Activated naive CD8-positive, alpha-beta T cell (primary cell): ENCODE data around the gene CDKL4.
"Not testable (repeated sequence)": the region's sequence is repeated elsewhere in the genome, so short reads cannot be mapped to it uniquely, and the experiment has no call there.

Experiments used
- H3K27ac Mint-ChIP-seq: one replicate; pipeline ENCODE4 v1.8.0; 2021; ENCODE audit warnings: mixed read lengths
- H3K27me3 Mint-ChIP-seq: one replicate; pipeline ENCODE4 v1.8.0; 2021; ENCODE audit warnings: mixed read lengths
- H3K36me3 Mint-ChIP-seq: one replicate; pipeline ENCODE4 v1.8.0; 2021; ENCODE audit warnings: mixed read lengths
- H3K4me1 Mint-ChIP-seq: one replicate; pipeline ENCODE4 v1.8.0; 2021; ENCODE audit warnings: low read depth, mixed read lengths
- H3K4me3 Mint-ChIP-seq: one replicate; pipeline ENCODE4 v1.8.0; 2021; ENCODE audit warnings: mild to moderate bottlenecking, mixed read lengths
- H3K9me3 Mint-ChIP-seq: one replicate; pipeline ENCODE4 v1.8.0; 2021; ENCODE audit warnings: low read depth, mixed read lengths

Gene CDKL4

DNA sequence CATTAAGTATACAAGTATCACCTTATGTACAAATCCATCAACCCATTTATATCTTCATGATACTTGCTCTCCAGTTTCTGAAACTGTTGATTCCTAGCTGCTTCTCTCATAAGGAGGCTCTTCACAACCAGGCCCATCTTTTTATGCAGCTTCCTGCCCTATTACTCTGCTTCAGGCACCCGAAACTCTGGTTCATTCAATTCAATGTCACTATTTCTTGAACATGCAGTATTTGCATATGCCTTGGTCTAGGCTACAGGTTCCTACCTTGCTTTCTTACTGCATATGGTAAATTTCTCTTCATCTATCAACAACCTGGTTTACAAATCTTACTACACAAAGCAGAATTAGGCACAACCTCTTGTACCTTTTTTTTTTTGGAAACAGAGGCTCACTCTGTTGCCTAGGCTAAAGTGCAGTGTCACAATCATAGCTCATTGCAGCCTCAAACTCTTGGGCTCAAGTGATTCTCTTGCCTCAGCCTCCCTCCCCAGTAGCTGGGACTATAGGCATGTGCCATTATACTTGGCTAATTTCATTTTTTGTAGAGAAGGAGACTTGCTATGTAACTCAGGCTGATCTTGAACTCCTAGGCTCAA, 2.7 kb upstream of the CDKL4 start:
- H3K9me3 Mint-ChIP-seq: peaks cover 3% of the 10 kb centered on the region
- H3K27ac Mint-ChIP-seq: no peak overlapping the region
- no peak overlapping the region for H3K4me3 Mint-ChIP-seq
- H3K27me3 Mint-ChIP-seq: no peaks in the 10 kb centered on the region
- H3K36me3 Mint-ChIP-seq: peaks cover 9% of the 10 kb centered on the region
- H3K4me1 Mint-ChIP-seq: peaks cover 18% of the 10 kb centered on the region

DNA sequence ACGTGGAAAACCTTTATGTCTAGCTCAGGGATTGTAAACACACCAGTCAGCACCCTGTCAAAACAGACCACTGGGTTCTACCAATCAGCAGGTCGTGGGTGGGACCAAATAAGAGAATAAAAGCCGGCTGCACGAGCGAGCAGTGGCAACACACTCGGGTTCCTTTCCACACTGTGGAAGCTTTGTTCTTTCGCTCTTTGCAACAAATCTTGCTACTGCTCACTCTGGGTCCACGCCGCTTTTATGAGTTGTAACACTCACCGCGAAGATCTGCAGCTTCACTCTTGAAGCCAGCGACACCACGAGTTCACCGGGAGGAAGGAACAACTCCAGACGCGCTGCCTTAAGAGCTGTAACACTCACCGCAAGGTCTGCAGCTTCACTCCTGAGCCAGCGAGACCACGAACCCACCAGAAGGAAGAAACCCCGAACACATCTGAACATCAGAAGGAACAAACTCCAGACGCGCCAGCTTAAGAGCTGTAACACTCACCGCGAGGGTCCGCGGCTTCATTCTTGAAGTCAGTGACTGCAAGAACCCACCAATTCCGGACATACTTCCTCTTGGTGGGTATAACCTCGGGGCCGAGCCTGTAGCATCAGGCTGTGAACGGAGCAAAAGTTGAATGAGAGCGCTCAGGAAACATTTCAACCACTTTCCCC, 1.3 kb upstream of the CDKL4 start:
- peak overlapping the region; percentile 10 for H3K27ac Mint-ChIP-seq
- H3K4me3 Mint-ChIP-seq: peak overlapping the region; percentile 84
- H3K9me3 Mint-ChIP-seq: not testable (repeated sequence)

DNA sequence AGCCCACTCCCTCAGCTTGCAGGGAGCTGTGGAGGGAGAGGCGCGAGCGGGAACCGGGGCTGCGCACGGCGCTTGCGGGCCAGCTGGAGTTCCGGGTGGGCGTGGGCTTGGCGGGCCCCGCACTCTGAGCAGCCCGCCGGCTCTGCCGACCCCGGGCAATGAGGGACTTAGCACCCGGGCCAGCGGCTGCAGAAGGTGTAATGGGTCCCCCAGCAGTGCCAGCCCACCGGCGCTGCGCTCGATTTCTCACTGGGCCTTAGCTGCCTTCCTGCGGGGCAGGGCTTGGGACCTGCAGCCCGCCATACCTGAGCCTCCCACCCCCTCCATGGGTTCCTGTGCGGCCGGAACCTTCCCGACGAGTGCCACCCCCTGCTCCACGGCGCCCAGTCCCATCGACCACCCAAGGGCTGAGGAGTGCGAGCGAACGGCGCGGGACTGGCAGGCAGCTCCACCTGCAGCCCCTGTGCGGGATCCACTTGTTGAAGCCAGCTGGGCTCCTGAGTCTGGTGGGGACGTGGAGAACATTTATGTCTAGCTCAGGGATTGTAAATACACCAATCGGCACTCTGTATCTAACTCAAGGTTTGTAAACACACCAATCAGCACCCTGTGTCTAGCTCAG, 582 bp upstream of the CDKL4 start:
- not testable (repeated sequence) for H3K9me3 Mint-ChIP-seq, H3K27me3 Mint-ChIP-seq, H3K36me3 Mint-ChIP-seq, H3K27ac Mint-ChIP-seq
- H3K4me3 Mint-ChIP-seq: peak overlapping the region; percentile 84
- H3K4me1 Mint-ChIP-seq: peaks cover 15% of the 10 kb centered on the region

More for the DNA sequence above, 1.3 kb upstream of the CDKL4 start:
- peaks cover 15% of the 10 kb centered on the region for H3K4me1 Mint-ChIP-seq
- not testable (repeated sequence) for H3K36me3 Mint-ChIP-seq, H3K27me3 Mint-ChIP-seq

DNA sequence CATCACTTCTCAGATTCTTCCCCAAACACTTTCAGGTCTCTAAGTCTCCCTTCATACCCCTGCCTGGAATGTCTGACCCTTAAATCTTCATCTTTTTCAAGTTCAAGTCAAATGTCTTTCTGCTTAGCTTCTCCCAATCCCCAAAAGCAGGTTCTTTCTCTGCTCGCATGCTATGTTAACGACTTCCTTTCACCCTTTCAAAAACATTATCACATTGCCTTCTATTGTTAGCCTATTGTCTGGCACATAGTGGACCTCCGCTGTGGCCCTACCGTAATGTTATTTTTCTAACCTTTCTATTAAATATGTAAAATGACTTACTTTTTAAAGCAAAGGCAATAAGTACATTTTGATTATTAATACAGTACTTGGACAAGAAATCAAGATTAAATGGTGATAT, 2.2 kb downstream of the CDKL4 start:
- Mint-ChIP-seq H3K27ac (no peak overlapping the region), H3K36me3 (peaks cover 3% of the 10 kb centered on the region), H3K9me3 (peaks cover 4% of the 10 kb centered on the region), H3K4me3 (no peak overlapping the region), H3K27me3 (no peaks in the 10 kb centered on the region), H3K4me1 (peaks cover 15% of the 10 kb centered on the region)

DNA sequence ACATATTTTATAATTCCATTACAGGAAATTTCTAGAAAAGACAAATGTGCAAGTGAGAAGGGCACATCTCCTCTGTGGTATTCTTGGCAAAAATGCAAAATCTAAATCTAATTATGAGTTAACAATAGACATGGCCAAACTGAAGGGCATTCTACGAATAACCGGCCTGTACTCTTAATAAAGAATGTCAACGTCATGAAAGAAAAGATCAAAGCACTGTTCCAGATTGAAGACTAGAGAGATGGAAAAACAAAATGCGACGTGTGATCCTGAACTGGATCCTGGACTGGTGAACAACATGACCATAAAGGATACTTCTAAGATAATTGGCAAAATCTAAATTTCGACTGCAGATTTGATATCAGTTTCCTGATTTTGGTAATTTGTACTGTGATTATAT, 3.0 kb downstream of the CDKL4 start:
- Mint-ChIP-seq H3K4me1 (peaks cover 12% of the 10 kb centered on the region), H3K27ac (no peak overlapping the region), H3K36me3 (peaks cover 8% of the 10 kb centered on the region)

DNA sequence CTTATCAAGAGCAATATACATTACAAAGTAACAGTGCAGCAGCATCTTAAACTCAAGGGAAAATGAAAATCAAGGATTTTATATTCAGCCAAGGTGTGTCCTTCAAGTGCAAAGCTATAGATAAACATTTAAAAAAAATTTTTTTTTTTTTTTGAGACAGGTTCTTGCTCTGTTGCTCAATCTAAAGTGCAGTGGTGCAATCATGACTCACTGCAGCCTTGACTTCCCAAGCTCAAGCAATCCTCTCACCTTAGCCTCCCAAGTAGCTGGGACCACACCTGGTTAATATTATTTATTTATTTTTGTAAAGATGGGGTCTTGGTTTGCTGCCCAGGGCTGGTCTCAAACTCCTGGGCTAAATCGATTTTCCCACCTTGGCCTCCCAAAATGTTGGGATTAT, 9.0 kb downstream of the CDKL4 start:
- no peaks in the 10 kb centered on the region for H3K27me3 Mint-ChIP-seq
- peaks cover 1% of the 10 kb centered on the region for H3K4me1 Mint-ChIP-seq
- H3K9me3 Mint-ChIP-seq: peaks cover 14% of the 10 kb centered on the region
- no peak overlapping the region for H3K27ac Mint-ChIP-seq
- H3K36me3 Mint-ChIP-seq: peaks cover 10% of the 10 kb centered on the region
- no peak overlapping the region for H3K4me3 Mint-ChIP-seq

More for the DNA sequence above, 3.0 kb downstream of the CDKL4 start:
- Mint-ChIP-seq H3K4me3 (no peak overlapping the region), H3K27me3 (no peaks in the 10 kb centered on the region), H3K9me3 (peaks cover 11% of the 10 kb centered on the region)

DNA sequence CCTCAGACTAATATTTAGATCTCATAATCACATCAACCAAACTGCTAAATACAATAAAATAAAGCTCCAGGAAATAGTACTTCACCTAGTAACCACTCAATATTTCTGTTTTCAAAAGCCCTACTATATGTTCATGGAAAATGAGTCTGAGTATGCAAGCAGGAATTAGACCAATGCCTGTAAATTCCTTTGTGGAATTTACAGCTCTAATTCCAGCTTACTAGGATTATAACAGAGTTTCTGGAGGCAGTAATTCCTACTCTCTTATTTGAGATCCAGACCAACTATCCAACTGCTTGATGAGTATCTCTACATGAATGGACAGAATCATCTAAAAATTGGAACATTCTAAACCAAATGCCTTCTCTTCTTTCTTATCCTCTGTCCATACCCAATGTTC, 11.6 kb downstream of the CDKL4 start:
- Mint-ChIP-seq H3K27me3 (no peaks in the 10 kb centered on the region), H3K9me3 (peaks cover 14% of the 10 kb centered on the region), H3K36me3 (peaks cover 10% of the 10 kb centered on the region), H3K27ac (no peak overlapping the region), H3K4me1 (peaks cover 25% of the 10 kb centered on the region), H3K4me3 (no peak overlapping the region)

DNA sequence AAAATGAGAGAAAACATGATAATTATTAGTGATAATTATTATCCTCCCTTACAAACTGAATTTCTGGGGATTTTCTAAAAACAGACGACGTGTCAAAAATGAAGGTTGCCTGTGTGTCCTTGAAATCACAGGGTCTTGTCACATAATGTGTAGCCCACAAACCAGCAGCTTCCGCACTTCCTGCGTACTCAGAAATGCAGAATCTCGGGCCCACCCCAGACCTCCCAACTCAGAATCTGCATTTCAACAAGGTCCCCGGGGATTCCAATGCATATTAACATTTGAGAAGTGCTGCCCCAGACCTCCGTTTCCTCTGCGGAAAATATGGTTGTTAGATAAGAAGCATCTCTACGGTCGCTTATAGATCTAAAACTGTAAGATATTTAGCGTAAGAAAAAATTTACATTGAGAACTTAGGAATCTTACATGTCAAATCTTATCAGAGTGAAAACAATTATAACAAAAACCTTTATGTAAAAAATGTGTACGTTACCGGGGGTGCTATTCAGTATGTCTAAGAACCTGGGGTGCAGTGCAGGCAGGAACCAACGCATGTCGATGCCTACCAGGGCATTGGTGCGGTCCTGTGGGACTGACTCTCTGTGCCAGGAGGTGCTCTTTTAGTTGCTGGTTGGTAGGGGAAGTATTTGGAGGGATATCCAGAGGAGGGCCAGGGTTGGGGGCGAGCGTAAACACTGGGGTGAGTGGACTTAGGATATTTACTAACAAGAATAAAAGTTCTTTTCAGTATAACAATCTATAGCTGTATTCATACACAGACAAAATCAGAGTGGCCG, 15.2 kb downstream of the CDKL4 start:
- no peaks in the 10 kb centered on the region for H3K36me3 Mint-ChIP-seq
- no peaks in the 10 kb centered on the region for H3K27me3 Mint-ChIP-seq
- peak overlapping the region; percentile 70 for H3K4me3 Mint-ChIP-seq
- peaks cover 32% of the 10 kb centered on the region for H3K4me1 Mint-ChIP-seq
- peak overlapping the region; percentile 85 for H3K27ac Mint-ChIP-seq
- no peaks in the 10 kb centered on the region for H3K9me3 Mint-ChIP-seq

DNA sequence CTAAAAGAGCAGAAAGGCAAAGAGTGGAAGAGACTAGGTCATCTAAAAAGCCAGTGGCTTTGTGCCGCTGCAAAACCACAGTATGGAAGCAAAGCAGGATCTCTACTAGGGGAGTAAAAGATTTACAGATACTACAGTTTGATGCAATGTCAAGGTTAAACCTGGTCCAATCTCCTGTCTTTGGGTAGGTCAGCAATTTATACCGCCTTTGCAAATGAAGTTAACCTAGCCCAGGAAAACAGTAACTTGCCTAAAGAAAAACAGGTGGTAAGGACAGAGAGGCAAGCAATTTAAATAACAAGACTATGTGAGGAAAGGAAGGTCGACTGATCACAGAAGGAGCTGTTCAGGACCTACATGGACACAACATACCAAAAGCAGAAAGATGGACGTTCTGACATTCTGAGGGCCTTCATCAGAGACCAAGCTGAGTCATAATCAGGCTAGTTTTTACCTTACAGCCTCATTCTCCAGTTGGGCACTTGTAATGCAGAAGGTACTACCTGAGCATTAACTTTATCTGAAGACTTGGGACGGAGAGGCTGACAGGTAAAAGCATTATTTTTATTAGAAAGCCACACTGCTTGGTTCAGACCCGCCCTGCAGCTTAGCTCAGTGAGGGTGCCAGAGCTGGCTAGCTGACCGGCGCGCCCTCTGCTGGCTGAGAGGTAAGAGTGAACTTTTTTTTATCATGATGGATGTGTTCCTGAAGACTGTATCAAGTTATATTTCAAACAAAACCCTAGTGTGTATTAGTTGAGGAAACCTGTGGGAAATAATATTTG, 15.9 kb downstream of the CDKL4 start:
- Mint-ChIP-seq H3K9me3 (no peaks in the 10 kb centered on the region), H3K36me3 (no peaks in the 10 kb centered on the region), H3K27me3 (no peaks in the 10 kb centered on the region), H3K27ac (peak overlapping the region; percentile 85), H3K4me1 (peaks cover 32% of the 10 kb centered on the region), H3K4me3 (peak overlapping the region; percentile 70)

DNA sequence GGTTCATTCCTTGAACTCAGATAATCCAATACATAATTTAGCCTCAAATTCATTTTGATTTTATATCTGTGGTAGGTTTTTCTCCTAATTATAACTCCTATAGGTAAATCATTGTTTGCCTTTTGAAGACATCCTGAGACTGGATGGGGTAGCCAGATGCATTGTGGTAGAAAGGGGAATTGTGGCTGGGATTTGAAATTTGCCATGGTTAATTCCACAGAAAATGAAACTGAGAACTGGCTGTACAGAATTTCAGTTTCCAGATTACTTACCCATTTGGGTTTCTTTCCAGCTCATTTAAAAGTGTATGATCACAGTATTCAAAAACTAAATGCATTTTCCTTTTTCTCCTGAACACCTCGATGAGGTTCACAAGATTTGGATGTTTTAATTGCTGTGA, 18.2 kb downstream of the CDKL4 start:
- H3K4me1 Mint-ChIP-seq: peaks cover 32% of the 10 kb centered on the region
- H3K9me3 Mint-ChIP-seq: no peaks in the 10 kb centered on the region
- H3K36me3 Mint-ChIP-seq: no peaks in the 10 kb centered on the region
- H3K27ac Mint-ChIP-seq: peak overlapping the region; percentile 50
- H3K27me3 Mint-ChIP-seq: no peaks in the 10 kb centered on the region
- peak overlapping the region; percentile 38 for H3K4me3 Mint-ChIP-seq

DNA sequence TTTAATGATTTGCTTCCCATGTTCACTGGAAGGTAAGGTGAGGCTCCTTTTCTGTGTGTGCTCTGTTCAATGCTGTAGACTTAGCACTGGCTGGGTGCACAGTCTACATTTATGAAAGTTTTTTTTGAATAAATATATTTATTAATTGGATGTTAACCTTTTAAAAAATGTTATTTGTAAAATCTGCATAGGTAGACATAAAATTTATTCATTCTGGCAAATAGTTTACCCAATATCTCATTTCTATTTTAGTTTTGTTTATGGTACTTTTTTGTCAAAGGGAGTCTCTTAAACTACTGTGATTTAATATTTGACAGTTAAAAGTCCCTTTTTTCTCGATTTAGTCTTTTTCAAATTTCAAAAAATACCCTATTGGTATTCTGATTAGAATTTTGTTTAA, 19.9 kb downstream of the CDKL4 start:
- H3K4me1 Mint-ChIP-seq: peaks cover 31% of the 10 kb centered on the region
- no peak overlapping the region for H3K27ac Mint-ChIP-seq
- no peak overlapping the region for H3K4me3 Mint-ChIP-seq
- no peaks in the 10 kb centered on the region for H3K27me3 Mint-ChIP-seq
- H3K36me3 Mint-ChIP-seq: no peaks in the 10 kb centered on the region
- H3K9me3 Mint-ChIP-seq: no peaks in the 10 kb centered on the region

DNA sequence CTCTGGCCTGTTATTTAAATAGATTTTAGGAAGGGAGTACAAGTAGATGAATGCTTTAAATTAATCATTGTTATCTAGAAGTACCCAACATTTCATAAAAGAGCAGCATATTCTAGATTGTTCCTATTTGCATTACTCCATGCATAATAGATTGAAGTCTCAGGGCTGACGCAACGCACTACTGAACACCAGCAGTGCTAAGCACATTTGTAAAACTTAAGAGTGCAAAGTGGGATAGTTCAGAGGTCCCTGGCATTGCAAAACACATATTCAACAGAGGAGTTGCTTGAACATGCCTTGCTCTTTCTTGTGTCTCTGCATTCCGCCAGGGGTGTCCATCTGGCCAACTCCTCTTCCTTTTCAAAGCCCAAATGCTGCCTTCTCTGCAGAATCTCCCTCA, 22.3 kb downstream of the CDKL4 start:
- Mint-ChIP-seq H3K36me3 (no peaks in the 10 kb centered on the region), H3K4me1 (peaks cover 37% of the 10 kb centered on the region), H3K27me3 (no peaks in the 10 kb centered on the region), H3K4me3 (no peak overlapping the region), H3K27ac (no peak overlapping the region), H3K9me3 (no peaks in the 10 kb centered on the region)

DNA sequence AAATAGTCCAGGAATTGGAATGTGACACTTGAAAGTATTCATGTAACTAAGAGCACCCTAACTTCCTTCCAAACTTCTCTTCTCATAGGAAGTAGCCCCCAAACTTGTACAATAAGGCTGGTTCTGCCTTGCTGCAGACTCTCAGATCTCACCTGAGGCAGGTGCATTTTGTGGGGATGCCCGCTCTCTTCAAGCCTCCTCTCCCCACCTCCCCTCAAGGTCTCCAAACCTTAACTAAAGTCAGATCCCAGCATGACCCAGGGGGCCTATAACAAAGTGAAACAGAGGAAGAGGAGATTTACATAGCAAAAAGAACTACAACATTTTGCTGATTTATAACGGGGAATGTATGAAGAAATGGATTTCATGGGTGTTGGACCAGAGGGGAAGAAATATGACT, 23.6 kb downstream of the CDKL4 start:
- Mint-ChIP-seq H3K27me3 (no peaks in the 10 kb centered on the region), H3K4me3 (no peak overlapping the region), H3K27ac (peak overlapping the region; percentile 69), H3K9me3 (no peaks in the 10 kb centered on the region), H3K36me3 (no peaks in the 10 kb centered on the region), H3K4me1 (peaks cover 43% of the 10 kb centered on the region)

DNA sequence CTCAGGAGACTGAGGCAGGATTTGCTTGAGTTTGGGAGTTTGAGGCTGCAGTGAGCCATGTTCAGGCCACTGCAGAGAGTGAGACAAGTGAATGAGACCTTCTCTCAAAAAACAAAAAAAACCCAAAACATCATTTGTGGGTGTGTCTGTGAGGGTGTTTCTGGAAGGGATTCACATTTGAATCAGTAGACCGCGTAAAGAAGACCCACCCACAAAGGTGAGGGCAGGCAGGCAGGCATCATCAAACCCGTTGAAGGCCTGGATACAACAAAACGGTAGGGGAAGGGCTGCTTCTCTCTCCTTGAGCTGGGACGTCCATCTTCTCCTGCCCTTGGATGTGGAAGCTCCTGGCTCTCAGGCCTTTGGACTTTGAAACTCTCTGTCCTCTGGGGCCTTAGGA, 25.4 kb downstream of the CDKL4 start:
- H3K4me1 Mint-ChIP-seq: peaks cover 49% of the 10 kb centered on the region
- no peaks in the 10 kb centered on the region for H3K27me3 Mint-ChIP-seq
- H3K9me3 Mint-ChIP-seq: no peaks in the 10 kb centered on the region
- peaks cover 3% of the 10 kb centered on the region for H3K36me3 Mint-ChIP-seq
- peak overlapping the region; percentile 91 for H3K27ac Mint-ChIP-seq
- peak overlapping the region; percentile 60 for H3K4me3 Mint-ChIP-seq
